Effector CD4-positive, alpha-beta T cell (primary cell): ENCODE results near the gene WNT9A.

Experiments
- DNase-seq: peaks from one replicate; pipeline ENCODE4 v3.0.0-alpha.2; 2020

The WNT9A gene

GRCh38 chr1:227907439-227908015 is 40.2 kb downstream of the WNT9A start:
- no peak for DNase-seq

GRCh38 chr1:227906550-227907071 is 41.1 kb downstream of the WNT9A start:
- no peak for DNase-seq

- no peak for DNase-seq
These were observed 41.9 kb downstream of the WNT9A start for GRCh38 chr1:227905573-227906487.

- no peak for DNase-seq
These were observed 43.0 kb downstream of the WNT9A start for GRCh38 chr1:227904541-227905335.

GRCh38 chr1:227903614-227904501 is 43.9 kb downstream of the WNT9A start:
- DNase-seq, result no peak

- DNase-seq, result no peak
These were observed 44.6 kb downstream of the WNT9A start for GRCh38 chr1:227903061-227903521.

- DNase-seq, result no peak
These were observed 45.1 kb downstream of the WNT9A start for GRCh38 chr1:227902641-227902990.

- no peak for DNase-seq
These were observed 45.7 kb downstream of the WNT9A start for GRCh38 chr1:227901906-227902640.

- no peak for DNase-seq
These were observed 46.4 kb downstream of the WNT9A start for GRCh38 chr1:227901239-227901905.

- no peak for DNase-seq
These were observed 47.1 kb downstream of the WNT9A start for GRCh38 chr1:227900571-227901051.

GRCh38 chr1:227899820-227900449 is 47.8 kb downstream of the WNT9A start:
- no peak for DNase-seq

GRCh38 chr1:227899141-227899819 is 48.5 kb downstream of the WNT9A start:
- no peak for DNase-seq

GRCh38 chr1:227898502-227899140 is 49.1 kb downstream of the WNT9A start:
- no peak for DNase-seq

- no peak for DNase-seq
These were observed 49.9 kb downstream of the WNT9A start for GRCh38 chr1:227897704-227898438.

- peak; percentile 1 for DNase-seq
These were observed 50.7 kb downstream of the WNT9A start for GRCh38 chr1:227896710-227897655.

GRCh38 chr1:227895828-227896685 is 51.7 kb downstream of the WNT9A start:
- peak; percentile 1 for DNase-seq
